ENCODE measurements around the gene CCL20.
"Not testable (repeated sequence)": the region's sequence is repeated elsewhere in the genome, so short reads cannot be mapped to it uniquely, and the experiment has no call there.

Gene CCL20

GRCh38 chr2:227834916-227835650, 21.4 kb downstream of the CCL20 start:
- no peak for DNase-seq

DNA sequence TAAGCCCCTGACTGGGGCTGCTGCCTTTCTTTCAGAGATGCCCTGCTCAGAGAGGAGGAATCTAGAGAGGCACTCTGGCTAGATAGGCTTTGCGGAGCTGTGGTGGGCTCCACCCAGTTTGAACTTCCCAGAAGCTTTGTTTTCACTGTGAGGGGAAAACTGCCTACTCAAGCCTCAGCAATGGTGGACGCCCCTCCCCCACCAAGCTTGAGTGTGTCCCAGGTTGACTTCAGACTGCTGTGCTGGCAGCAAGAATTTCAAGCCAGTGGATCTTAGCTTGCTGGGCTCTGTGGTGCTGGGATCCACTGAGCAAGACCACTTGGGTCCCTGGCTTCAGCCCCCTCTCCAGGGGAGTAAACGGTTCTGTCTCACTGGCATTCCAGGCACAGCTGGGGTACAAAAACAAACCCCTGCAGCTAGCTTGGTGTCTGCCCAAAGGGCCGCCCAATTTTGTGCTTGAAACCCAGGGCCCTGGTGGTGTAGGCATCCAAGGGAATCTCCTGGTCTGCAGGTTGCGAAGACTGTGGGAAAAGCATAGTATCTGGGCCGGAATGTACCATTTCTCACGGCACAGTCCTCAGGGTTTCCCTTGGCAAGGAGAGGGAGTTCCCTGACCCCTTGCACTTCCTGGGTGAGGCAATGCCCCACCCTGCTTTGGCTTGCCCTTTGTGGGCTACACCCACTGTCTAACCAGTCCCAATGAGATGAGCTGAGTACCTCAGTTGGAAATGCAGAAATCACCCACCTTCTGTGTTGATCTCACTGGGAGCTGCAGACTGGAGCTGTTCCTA, 25.9 kb downstream of the CCL20 start:
- DNase-seq = not testable (repeated sequence)

GRCh38 chr2:227846831-227847230, 33.2 kb downstream of the CCL20 start:
- no peak for DNase-seq

DNA sequence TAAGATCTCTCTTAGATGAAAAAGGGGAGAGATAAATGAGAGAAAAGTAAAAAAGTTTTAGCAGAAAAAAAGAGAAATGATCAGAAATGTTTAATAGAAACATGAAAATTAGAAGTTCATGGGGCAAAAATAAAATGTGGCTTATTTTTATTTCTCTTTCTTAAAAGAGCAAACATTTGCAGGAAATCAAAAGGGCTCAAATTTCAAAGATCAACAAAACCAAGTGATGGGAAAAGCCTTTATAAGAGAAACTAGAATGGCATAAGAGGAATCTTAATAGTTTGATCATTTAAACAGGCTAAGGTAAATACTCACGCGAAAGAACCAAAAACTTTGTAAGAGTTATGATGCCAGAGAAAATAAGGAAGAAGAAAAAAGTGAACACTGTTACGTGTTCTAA, 34.5 kb downstream of the CCL20 start:
- DNase-seq = no peak

GRCh38 chr2:227848586-227848985, 34.9 kb downstream of the CCL20 start:
- no peak for DNase-seq

DNA sequence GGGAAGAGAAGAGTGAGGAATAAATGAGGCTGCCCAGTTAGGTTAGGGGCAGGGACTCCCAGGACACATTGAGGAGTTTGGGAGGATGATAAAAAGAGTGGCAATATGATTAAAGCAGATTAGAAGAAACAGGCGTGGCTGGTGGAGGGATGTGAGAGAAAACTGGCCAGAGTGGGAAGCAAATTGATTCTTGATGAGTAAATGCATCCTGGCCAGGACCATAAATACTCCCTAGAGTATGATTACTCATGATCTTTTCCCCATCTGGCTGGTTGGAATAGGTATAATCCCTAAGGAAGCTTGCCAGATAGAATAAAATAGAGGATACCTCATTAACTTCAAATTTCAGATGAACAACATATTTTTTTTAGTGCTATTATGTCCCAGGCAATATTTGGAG, 36.3 kb downstream of the CCL20 start:
- DNase-seq = no peak

GRCh38 chr2:227853204-227853629, 39.6 kb downstream of the CCL20 start:
- DNase-seq = no peak

- DNase-seq = no peak
Measured at GRCh38 chr2:227853765-227854271, 40.2 kb downstream of the CCL20 start.

GRCh38 chr2:227855440-227855839, 41.8 kb downstream of the CCL20 start:
- DNase-seq = no peak

DNA sequence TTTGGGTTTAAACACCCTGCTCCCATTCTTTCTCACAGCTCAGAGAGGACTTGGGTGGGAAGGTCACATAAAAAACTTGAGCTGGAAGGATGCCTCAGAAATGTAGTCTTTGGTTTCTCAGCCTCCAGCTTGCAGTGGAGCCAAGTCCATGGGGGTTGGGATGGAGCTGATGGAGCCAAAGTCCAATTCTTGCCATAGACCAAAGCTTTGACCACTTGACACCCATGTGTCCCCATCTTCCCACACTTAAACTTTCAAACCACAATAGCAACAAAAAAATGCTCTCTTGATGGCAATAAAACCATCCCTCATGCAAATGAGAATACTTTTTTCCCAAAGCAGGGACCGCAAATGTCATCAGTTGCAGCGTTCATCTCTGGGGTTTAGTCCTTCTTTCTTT, 43.1 kb downstream of the CCL20 start:
- no peak for DNase-seq

DNA sequence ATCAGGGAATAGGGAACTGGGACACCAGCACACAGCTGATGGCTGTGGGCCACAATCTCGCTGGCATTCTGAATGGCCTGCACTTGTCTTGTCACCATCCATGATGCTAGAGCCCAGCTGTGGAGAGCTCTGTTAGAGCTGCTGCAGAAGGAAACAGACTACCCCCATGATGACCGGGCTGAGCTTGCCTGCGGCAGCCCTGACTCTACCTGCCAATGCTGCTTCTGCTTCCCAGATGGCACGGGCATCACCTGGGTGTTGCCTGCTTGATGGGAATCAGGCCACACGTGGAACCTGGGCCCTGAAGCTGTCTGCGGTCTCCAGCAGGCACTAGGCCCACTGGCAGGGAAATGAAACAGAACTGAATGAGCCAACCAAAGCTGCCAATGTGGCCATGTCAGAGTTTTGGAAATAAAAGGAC, 46.6 kb downstream of the CCL20 start:
- DNase-seq = no peak

- DNase-seq = no peak
Measured at GRCh38 chr2:227861011-227861410, 47.4 kb downstream of the CCL20 start.

DNA sequence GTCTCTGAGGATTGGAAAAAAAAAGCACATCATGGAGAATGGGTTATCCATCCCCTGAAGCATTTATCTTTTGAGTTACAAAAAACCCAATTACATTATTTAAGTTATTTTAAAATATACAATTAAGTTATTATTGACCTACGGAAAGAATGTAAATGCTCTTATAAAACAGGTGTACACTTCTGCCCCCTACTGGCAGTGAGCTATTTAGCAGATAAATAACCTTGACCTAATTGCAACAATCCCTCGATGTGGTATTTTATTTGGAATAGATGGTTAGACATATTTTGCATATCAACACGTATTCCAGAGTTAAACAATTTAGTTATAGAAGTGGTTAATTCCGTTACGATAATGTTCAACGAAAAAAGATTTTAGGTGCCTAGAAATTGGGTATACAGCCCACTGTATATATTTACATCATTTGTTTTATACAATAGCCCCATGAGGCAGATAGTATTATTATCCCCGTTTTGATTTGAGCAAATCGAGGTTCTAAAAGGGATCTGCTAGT, 48.6 kb downstream of the CCL20 start:
- DNase-seq = no peak

- no peak for DNase-seq
Measured at GRCh38 chr2:227862741-227863588, 49.3 kb downstream of the CCL20 start.

DNA sequence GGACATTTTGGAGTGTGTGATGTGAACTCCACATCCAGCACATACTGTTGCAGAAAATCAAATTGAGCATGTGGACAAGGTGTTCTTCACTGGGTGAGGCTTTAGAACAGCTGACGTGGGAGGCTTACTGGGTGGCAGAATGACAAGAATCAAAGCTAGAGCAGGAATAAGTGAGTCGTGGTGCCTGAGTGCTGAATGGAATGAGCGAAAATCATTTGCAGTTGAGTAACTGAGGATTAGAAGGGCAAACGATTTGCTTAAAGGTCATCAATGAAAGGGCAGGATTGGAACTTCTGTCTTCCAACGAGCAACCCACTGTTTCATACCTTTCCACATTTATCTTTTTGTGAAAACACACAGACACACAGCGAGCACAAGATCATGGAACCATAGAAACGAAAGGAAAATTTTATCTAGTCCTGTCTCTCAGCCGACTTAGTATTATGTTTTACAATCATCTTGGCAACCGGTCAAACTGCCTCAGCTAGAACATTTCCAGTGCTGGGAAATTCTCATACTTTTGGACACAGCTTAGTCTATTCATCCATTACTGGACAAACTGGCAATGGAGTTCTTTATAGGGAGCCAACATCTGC, 50.6 kb downstream of the CCL20 start:
- DNase-seq = no peak

DNA sequence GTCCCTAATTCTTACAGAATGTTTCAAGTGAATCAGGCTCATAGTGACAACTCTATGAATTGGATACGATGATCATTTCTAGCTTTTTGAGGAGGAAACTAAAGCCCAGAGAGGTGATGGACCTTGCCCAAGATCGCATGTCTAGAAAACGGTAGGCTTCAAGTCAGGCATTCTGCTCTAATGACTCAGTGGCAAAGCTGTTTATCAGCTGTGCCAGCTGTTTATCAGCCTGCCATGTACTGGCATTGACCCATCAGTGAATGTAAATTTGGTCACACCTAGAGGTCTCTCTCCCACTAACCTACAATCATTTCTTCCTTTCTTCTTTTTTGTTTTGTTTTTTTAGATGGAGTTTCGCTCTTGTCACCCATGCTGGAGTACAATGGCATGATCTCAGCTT, 51.6 kb downstream of the CCL20 start:
- no peak for DNase-seq

Measured in activated naive CD4-positive, alpha-beta T cell (primary cell).